K562 (cell line): ENCODE results near the gene TREM2. TPM values are rescaled to one million over a fixed set of nuclear protein-coding genes. Genes with fewer than 3 reads are reported as not detected.

ENCODE experiments used
- ATAC-seq: fragments of 200-7000 bp; cut with Tn5 transposase; 3 replicates; pipeline ENCODE4 v1.9.1; 2020; ENCODE audit warnings: moderate library complexity
- BruUV-seq: library from RNA; stranded (reverse); fragments of 400-500 nt; replicated peaks from 2 replicates; lab custom pipeline; 2021; lab: Mats Ljungman, UMichigan
- CTCF ChIA-PET: fragments of 300-600 bp; formaldehyde crosslinking; extraction: SDS; loops from one replicate; lab custom pipeline; 2021; ENCODE audit warnings: low intra/inter-chr PET ratio; lab: Yijun Ruan, JAX
- POLR2A ChIA-PET: fragments of 300-600, 350-650 bp; sonication (Branson Sonifier 250); formaldehyde crosslinking; extraction: SDS; loops from one replicate; lab custom pipeline; 2021; ENCODE audit warnings: antibody characterized with exemption, inconsistent platforms; lab: Yijun Ruan, JAX
- DNase-seq, 4 experiments: peaks; one replicate each; pipeline versions ENCODE4 v3.0.0 to v3.0.0-alpha.2; 2011 to 2018; ENCODE audit warnings: low spot score in 3 of 4, mixed read lengths in 3 of 4; ENCODE audit errors: extremely low read depth in 1 of 4
- FAIRE-seq: peaks from 2 replicates; lab custom pipeline; 2011; peaks lifted over from hg19 to GRCh38; lab: Jason Lieb, UNC
- H2AFZ ChIP-seq: 2 replicates; pipeline ENCODE4 v1.6.0; 2011; ENCODE audit warnings: low read depth, low read length, control low read depth, inconsistent platforms
- H3K27ac ChIP-seq: fragments of 200-600 bp; 3 replicates; pipeline ENCODE4 v1.8.0; 2011; ENCODE audit warnings: low read depth, mild to moderate bottlenecking, control low read depth, inconsistent platforms, low read length, moderate library complexity, mixed read lengths; ENCODE audit errors: extremely low read depth
- H3K27me3 ChIP-seq, 2 experiments: fragments of 300-600 bp in 1 of 2; 2 replicates in 1 of 2; 3 replicates in 1 of 2; pipeline versions ENCODE4 v1.6.0 to v1.8.0; 2011; ENCODE audit warnings: inconsistent platforms in 2 of 2, low read length in 2 of 2, mild to moderate bottlenecking in 1 of 2, mixed read lengths in 1 of 2, moderate library complexity in 1 of 2; ENCODE audit not compliant: control insufficient read depth in 2 of 2, insufficient read depth in 2 of 2
- H3K36me3 ChIP-seq: fragments of 300-600 bp; 3 replicates; pipeline ENCODE4 v1.8.0; 2011; ENCODE audit warnings: mild to moderate bottlenecking, low read length, inconsistent platforms; ENCODE audit not compliant: control insufficient read depth, insufficient read depth
- H3K4me1 ChIP-seq, 2 experiments: fragments of 200-600 bp in 1 of 2; replicated peaks in 1 of 2; 2 replicates in 1 of 2; 3 replicates in 1 of 2; pipeline versions ENCODE4 v1.5.1 to v1.8.0; 2011; ENCODE audit warnings: inconsistent platforms in 2 of 2, low read length in 2 of 2, mild to moderate bottlenecking in 1 of 2, mixed read lengths in 1 of 2, moderate library complexity in 1 of 2; ENCODE audit not compliant: control insufficient read depth in 2 of 2, insufficient read depth in 2 of 2
- H3K4me2 ChIP-seq: 2 replicates; pipeline ENCODE4 v1.6.1; 2011; ENCODE audit warnings: low read length, control low read depth, inconsistent platforms, mixed read lengths; ENCODE audit not compliant: insufficient read depth
- H3K4me3 ChIP-seq: fragments of 200-600 bp; sonication (generic), shearing (Covaris generic); 2 replicates; pipeline ENCODE4 v1.5.1; 2016; ENCODE audit warnings: control low read depth, inconsistent platforms
- H3K79me2 ChIP-seq: fragments of 200-600 bp; 3 replicates; pipeline ENCODE4 v1.8.0; 2011; ENCODE audit warnings: low read length, inconsistent platforms; ENCODE audit not compliant: control insufficient read depth, insufficient read depth
- H3K9ac ChIP-seq, 2 experiments: 2 replicates each; pipeline versions ENCODE4 v1.6.0 to v1.6.1; 2011; ENCODE audit warnings: low read depth in 2 of 2, low read length in 2 of 2, control low read depth in 1 of 2, inconsistent platforms in 1 of 2, mild to moderate bottlenecking in 1 of 2, mixed read lengths in 1 of 2; ENCODE audit not compliant: insufficient read depth in 1 of 2
- H3K9me1 ChIP-seq: one replicate; pipeline ENCODE4 v1.6.0; 2011; ENCODE audit warnings: inconsistent platforms, mild to moderate bottlenecking, low read length, moderate library complexity; ENCODE audit not compliant: control insufficient read depth, insufficient read depth
- H3K9me3 ChIP-seq: replicated peaks from 2 replicates; pipeline ENCODE4 v1.5.1; 2011; ENCODE audit warnings: low read depth, low read length, inconsistent platforms; ENCODE audit not compliant: control insufficient read depth, insufficient read depth
- H4K20me1 ChIP-seq: replicated peaks from 2 replicates; pipeline ENCODE4 v1.6.1; 2011; ENCODE audit warnings: low read length, inconsistent platforms, mixed read lengths; ENCODE audit not compliant: control insufficient read depth, insufficient read depth
- HES1 ChIP-seq: fragments of 450-650 bp; IDR thresholded peaks from 2 replicates; pipeline ENCODE4 v1.6.1; 2016; ENCODE audit warnings: low read depth, mild to moderate bottlenecking, moderate library complexity
- XRCC5 ChIP-seq: fragments of 200-400 bp; formaldehyde crosslinking; IDR thresholded peaks from 2 replicates; pipeline ENCODE4 v1.6.1; 2017; ENCODE audit warnings: low read depth, mild to moderate bottlenecking, low read length
- WGBS: fragments of 100-300 bp; shearing (Covaris generic); methylation state at CpG from one replicate; pipeline ENCODE4 v1.1.6; 2016; ENCODE audit warnings: low coverage, mixed read lengths; ENCODE audit not compliant: insufficient coverage; ENCODE audit errors: missing lambda C conversion rate; 5-methylcytosine and 5-hydroxymethylcytosine counted together
- in situ Hi-C: fragments of 300-500 bp; cut with MboI; formaldehyde crosslinking; loops from 4 replicates; pipeline ENCODE4 v1.15.0; 2018; ENCODE audit warnings: inconsistent platforms, mixed read lengths
- intact Hi-C: fragments of 100-400 bp; cut with micrococcal nuclease; formaldehyde crosslinking; loops from 2 replicates; pipeline ENCODE4 v1.14.2; 2022
- polyA plus RNA-seq, 8 experiments: library from polyadenylated mRNA; depleted of rRNA in 4 of 8; stranded (reverse) in 5 of 8; unstranded in 3 of 8; fragments of >200 nt; fragmentation: Nextera tagmentation in 2 of 8; fragmentation: Illumina TruSeq in 1 of 8; extraction: Ambion mirVana in 2 of 8; extraction: Trizol in 1 of 8; gene quantifications; 2 replicates each; pipeline versions ENCODE4 v1.2.1 to v1.2.3, GENCODE V29; 2011 to 2014; ENCODE audit warnings: inconsistent platforms in 1 of 8, missing spikeins in 1 of 8
- total RNA-seq, 7 experiments: library from RNA; depleted of rRNA in 6 of 7; stranded (reverse); fragments of >200 nt in 6 of 7; fragmentation: Illumina TruSeq in 2 of 7; extraction: Trizol in 2 of 7; gene quantifications; 2 replicates each; pipeline versions ENCODE4 v1.2.1 to v1.2.3, GENCODE V29; 2011 to 2021; ENCODE audit warnings: low replicate concordance in 1 of 7
- TF ChIP-seq, protein P1 (sequence below): fragments of 450-650 bp; formaldehyde crosslinking; IDR thresholded peaks from 2 replicates; pipeline ENCODE4 v1.4.0; 2020; ENCODE audit warnings: mild to moderate bottlenecking, mixed read lengths

TREM2 gene
- total and polyA plus RNA-seq, 9 of the 15 experiments (the other 6 are each of a cell fraction or from before 2014, with no cell fraction given), result not detected

- FAIRE-seq (no peak), ATAC-seq (no peak)
- Histone ChIP-seq H3K4me2 (no peak overlapping the region), H3K4me1 (peaks cover 0 to 4% of the 10 kb centered on the region in 2 experiments; a peak in 2 of 5 replicates), H3K36me3 (no peaks in the 10 kb centered on the region), H3K9ac (no peak overlapping the region), H3K4me3 (no peak overlapping the region), H3K79me2 (no peaks in the 10 kb centered on the region), H3K27ac (no peak overlapping the region), H3K9me1 (no peaks in the 10 kb centered on the region), H4K20me1 (no peaks in the 10 kb centered on the region; the same call in 1 of the 2 replicates)
- in situ Hi-C loops (no loop called here), intact Hi-C loops (loop anchor here (5.0 kb wide), 1 partner anchor 92 kb away; no protein-coding TSS in a partner anchor)
- ChIA-PET POLR2A (interaction anchor here (0.8 kb wide), 1 partner anchor 82 kb away, joined by 6 read pairs; no protein-coding TSS in a partner anchor), CTCF (no interaction called here)
- TF ChIP-seq, protein P1, sequence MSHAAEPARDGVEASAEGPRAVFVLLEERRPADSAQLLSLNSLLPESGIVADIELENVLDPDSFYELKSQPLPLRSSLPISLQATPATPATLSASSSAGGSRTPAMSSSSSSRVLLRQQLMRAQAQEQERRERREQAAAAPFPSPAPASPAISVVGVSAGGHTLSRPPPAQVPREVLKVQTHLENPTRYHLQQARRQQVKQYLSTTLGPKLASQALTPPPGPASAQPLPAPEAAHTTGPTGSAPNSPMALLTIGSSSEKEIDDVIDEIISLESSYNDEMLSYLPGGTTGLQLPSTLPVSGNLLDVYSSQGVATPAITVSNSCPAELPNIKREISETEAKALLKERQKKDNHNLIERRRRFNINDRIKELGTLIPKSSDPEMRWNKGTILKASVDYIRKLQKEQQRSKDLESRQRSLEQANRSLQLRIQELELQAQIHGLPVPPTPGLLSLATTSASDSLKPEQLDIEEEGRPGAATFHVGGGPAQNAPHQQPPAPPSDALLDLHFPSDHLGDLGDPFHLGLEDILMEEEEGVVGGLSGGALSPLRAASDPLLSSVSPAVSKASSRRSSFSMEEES, result no peak
- no peak for TF ChIP-seq HES1
- no peak for TF ChIP-seq XRCC5
- TF ChIP-seq, all 486 proteins: peak for 0
- Histone ChIP-seq H3K27me3 (peaks cover 4 to 16% of the 10 kb centered on the region in 2 experiments; a peak in 4 of 5 replicates), H2AFZ (no peak overlapping the region), H3K9me3 (no peaks in the 10 kb centered on the region)
- 4% methylated on average over 7 of the region's 7 CpGs for WGBS
- no TSS peak for BruUV-seq
- DNase-seq, result no peak
Measured at GRCh38 chr6:41184761-41185160, 21.8 kb upstream of the TREM2 start.
